ENCODE data around the gene GRID2. TPM values are rescaled to one million over a fixed set of nuclear protein-coding genes. Genes with fewer than 3 reads are reported as not detected.
"Not testable (repeated sequence)": the region's sequence is repeated elsewhere in the genome, so short reads cannot be mapped to it uniquely, and the experiment has no call there.

GRID2 gene
- total RNA-seq, 1 donor from 2014 or later, result 0.17 TPM

DNA sequence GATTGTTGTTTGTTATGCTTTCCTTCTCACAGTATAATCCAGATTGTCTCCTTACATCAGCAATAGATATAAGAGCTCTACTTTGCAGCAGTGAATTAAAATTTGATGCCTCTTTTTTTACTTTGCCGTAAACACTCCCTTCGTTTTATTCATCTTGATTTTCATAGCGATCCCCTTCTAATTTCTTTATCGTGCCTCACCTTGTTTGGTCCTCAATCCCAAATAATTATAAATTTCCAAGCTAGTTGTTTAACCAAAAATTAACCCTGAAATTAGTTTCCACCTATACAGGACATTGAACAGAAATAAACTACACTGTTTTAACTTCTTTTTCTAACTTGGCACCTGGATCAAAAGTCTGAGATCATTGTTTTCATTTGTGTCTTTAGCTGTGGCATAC, 35.1 kb upstream of the GRID2 start:
- Histone ChIP-seq H3K4me2 (no peak overlapping the region), H3K9me3 (ENCODE audit: low read depth) (no peaks in the 10 kb centered on the region), H4K20me1 (ENCODE audit: low read depth) (no peaks in the 10 kb centered on the region), H2AFZ (replicated peaks) (no peak overlapping the region), H3K36me3 (no peaks in the 10 kb centered on the region), H3F3A (ENCODE audit: low read depth) (no peaks in the 10 kb centered on the region), H3K9ac (no peak overlapping the region), H3K27me3 (no peaks in the 10 kb centered on the region), H3K4me1 (no peaks in the 10 kb centered on the region), H3K27ac (no peak overlapping the region), H3K79me2 (ENCODE audit: low read depth) (no peaks in the 10 kb centered on the region), H3K4me3 (no peak overlapping the region)
- no peaks in the 10 kb centered on the region for H3K27me3 Mint-ChIP-seq (ENCODE audit: insufficient read depth, low read depth)
- H3K36me3 Mint-ChIP-seq, result no peaks in the 10 kb centered on the region
- TF ChIP-seq CTCF (IDR thresholded peaks at IDR 0.05) (no peak), EZH2 (IDR thresholded peaks at IDR 0.05) (no peak), EZH2phosphoT487 (IDR thresholded peaks at IDR 0.05) (no peak)
- H3K9me3 Mint-ChIP-seq, result no peaks in the 10 kb centered on the region
- H3K4me3 Mint-ChIP-seq, result no peak overlapping the region
- H3K4me1 Mint-ChIP-seq, result no peaks in the 10 kb centered on the region
- H3K27ac Mint-ChIP-seq, result no peak overlapping the region
- DNase-seq (ENCODE audit: low spot score), result no peak

GRCh38 chr4:92270908-92271307, 32.9 kb upstream of the GRID2 start:
- H3K27ac ChIP-seq, result no peak overlapping the region
- H3K4me3 Mint-ChIP-seq, result no peak overlapping the region
- H3K4me2 ChIP-seq, result no peak overlapping the region
- H3K27me3 ChIP-seq, result peaks cover 13% of the 10 kb centered on the region
- no peak overlapping the region for H2AFZ ChIP-seq (replicated peaks)
- no peaks in the 10 kb centered on the region for H3K9me3 ChIP-seq (ENCODE audit: low read depth)
- no peaks in the 10 kb centered on the region for H3F3A ChIP-seq (ENCODE audit: low read depth)
- peak; percentile 49 for DNase-seq (ENCODE audit: low spot score)
- H3K4me3 ChIP-seq, result no peak overlapping the region
- H3K9ac ChIP-seq, result no peak overlapping the region
- no peaks in the 10 kb centered on the region for H3K9me3 Mint-ChIP-seq
- no peaks in the 10 kb centered on the region for H3K36me3 Mint-ChIP-seq
- no peaks in the 10 kb centered on the region for H4K20me1 ChIP-seq (ENCODE audit: low read depth)
- H3K36me3 ChIP-seq, result no peaks in the 10 kb centered on the region
- H3K79me2 ChIP-seq (ENCODE audit: low read depth), result no peaks in the 10 kb centered on the region
- TF ChIP-seq EZH2 (IDR thresholded peaks at IDR 0.05), result no peak
- peak; percentile 53 for TF ChIP-seq CTCF (IDR thresholded peaks at IDR 0.05)
- TF ChIP-seq EZH2phosphoT487 (IDR thresholded peaks at IDR 0.05), result no peak
- H3K4me1 Mint-ChIP-seq, result no peaks in the 10 kb centered on the region
- no peaks in the 10 kb centered on the region for H3K4me1 ChIP-seq
- H3K27ac Mint-ChIP-seq, result no peak overlapping the region
- H3K27me3 Mint-ChIP-seq (ENCODE audit: insufficient read depth, low read depth), result no peaks in the 10 kb centered on the region

GRCh38 chr4:92271551-92271950, 32.2 kb upstream of the GRID2 start:
- H3K36me3 ChIP-seq; H3K27ac Mint-ChIP-seq; H3K9me3 ChIP-seq (ENCODE audit: low read depth); H3K4me1 Mint-ChIP-seq; H3K9me3 Mint-ChIP-seq; H4K20me1 ChIP-seq (ENCODE audit: low read depth); H3K4me3 Mint-ChIP-seq; H3K27ac ChIP-seq; DNase-seq (ENCODE audit: low spot score); H3K36me3 Mint-ChIP-seq; H3K79me2 ChIP-seq (ENCODE audit: low read depth); H3K27me3 Mint-ChIP-seq (ENCODE audit: insufficient read depth, low read depth); H3K4me2 ChIP-seq; H3K4me1 ChIP-seq; H2AFZ ChIP-seq (replicated peaks); H3K9ac ChIP-seq; H3K4me3 ChIP-seq; H3F3A ChIP-seq (ENCODE audit: low read depth): not testable (repeated sequence)
- peaks cover 17% of the 10 kb centered on the region for H3K27me3 ChIP-seq

DNA sequence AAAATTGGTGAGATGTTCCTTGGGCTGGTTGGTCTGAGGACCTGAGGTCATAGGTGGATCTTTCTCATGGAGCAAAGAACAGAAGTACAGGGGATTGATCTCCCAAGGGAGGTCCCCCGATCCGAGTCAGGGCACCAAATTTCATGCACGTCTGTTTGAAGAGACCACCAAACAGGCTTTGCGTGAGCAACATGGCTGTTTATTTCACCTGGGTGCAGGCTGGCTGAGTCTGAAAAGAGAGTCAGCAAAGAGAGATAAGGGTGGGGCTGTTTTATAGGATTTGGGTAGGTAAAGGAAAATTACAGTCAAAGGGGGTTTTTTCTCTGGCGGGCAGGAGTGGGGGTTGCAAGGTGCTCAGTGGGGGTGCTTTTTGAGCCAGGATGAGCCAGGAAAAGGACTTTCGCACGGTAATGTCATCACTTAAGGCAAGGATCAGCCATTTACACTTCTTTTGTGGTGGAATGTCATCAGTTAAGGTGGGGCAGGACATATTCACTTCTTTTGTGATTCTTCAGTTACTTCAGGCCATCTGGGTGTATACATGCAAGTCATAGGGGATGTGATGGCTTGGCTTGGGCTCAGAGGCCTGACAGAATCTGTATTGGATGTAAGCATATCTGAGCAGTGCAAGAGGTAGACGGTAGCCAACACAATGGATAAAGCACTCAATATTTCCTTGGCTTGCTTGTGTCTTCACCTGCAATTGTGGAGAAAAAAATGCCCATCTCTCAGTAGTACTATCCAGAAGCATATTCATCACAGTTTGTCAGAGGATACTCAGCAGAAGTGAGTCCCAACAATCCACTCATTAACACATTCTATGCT, 26.5 kb upstream of the GRID2 start:
- H3K27ac ChIP-seq; H3K36me3 ChIP-seq; H3K9ac ChIP-seq; H4K20me1 ChIP-seq (ENCODE audit: low read depth); H3K36me3 Mint-ChIP-seq; H3K4me1 ChIP-seq; H3K27me3 Mint-ChIP-seq (ENCODE audit: insufficient read depth, low read depth); H3K9me3 ChIP-seq (ENCODE audit: low read depth); H3K4me1 Mint-ChIP-seq; H3K27ac Mint-ChIP-seq; H3K9me3 Mint-ChIP-seq; H3F3A ChIP-seq (ENCODE audit: low read depth); H3K4me3 ChIP-seq; H3K4me3 Mint-ChIP-seq; H3K4me2 ChIP-seq; H3K79me2 ChIP-seq (ENCODE audit: low read depth); DNase-seq (ENCODE audit: low spot score): not testable (repeated sequence)
- H2AFZ ChIP-seq (replicated peaks), result peak overlapping the region; percentile 17
- peaks cover 25% of the 10 kb centered on the region for H3K27me3 ChIP-seq
